Neural cell (in vitro differentiated cells): ENCODE data around the gene SHC1. TPM values are rescaled to one million over a fixed set of nuclear protein-coding genes. Genes with fewer than 3 reads are reported as not detected.

ENCODE experiments used
- H2AFZ ChIP-seq: fragments of 200-600, 300-800 bp; sonication (generic), shearing (Covaris generic); 2 replicates; pipeline ENCODE4 v1.6.0; 2014; ENCODE audit warnings: low read depth, mild to moderate bottlenecking, antibody characterized with exemption, low read length, moderate library complexity
- H3F3A ChIP-seq: fragments of 200-600 bp; shearing (Covaris generic); 2 replicates; pipeline ENCODE4 v1.6.1; 2016; ENCODE audit warnings: mild to moderate bottlenecking, moderate library complexity, mixed read lengths, antibody characterized with exemption, low read length; ENCODE audit not compliant: insufficient read depth, poor library complexity, severe bottlenecking
- H3K27ac ChIP-seq: fragments of 200-600, 300-800 bp; sonication (generic), shearing (Covaris generic); 2 replicates; pipeline ENCODE4 v1.5.1; 2014; ENCODE audit warnings: mild to moderate bottlenecking, low read length, moderate library complexity
- H3K27me3 ChIP-seq: fragments of 300-800, 200-600 bp; sonication (generic), shearing (Covaris generic); 2 replicates; pipeline ENCODE4 v1.6.0; 2014; ENCODE audit warnings: mild to moderate bottlenecking, low read depth, low read length, moderate library complexity; ENCODE audit not compliant: insufficient read depth
- H3K36me3 ChIP-seq: fragments of 300-800, 200-600 bp; sonication (generic), shearing (Covaris generic); 2 replicates; pipeline ENCODE4 v1.5.1; 2014; ENCODE audit warnings: mild to moderate bottlenecking, antibody characterized with exemption, low read length, moderate library complexity; ENCODE audit not compliant: insufficient read depth
- H3K4me2 ChIP-seq: fragments of 300-800, 200-600 bp; sonication (generic), shearing (Covaris generic); 2 replicates; pipeline ENCODE4 v1.6.0; 2014; ENCODE audit warnings: mild to moderate bottlenecking, low read length
- H3K4me3 ChIP-seq: fragments of 300-800, 200-600 bp; sonication (generic), shearing (Covaris generic); 2 replicates; pipeline ENCODE4 v1.5.1; 2014; ENCODE audit warnings: mild to moderate bottlenecking, low read length, moderate library complexity
- H3K79me2 ChIP-seq: fragments of 200-600 bp; shearing (Covaris generic); replicated peaks from 2 replicates; pipeline ENCODE4 v1.6.0; 2014; ENCODE audit warnings: mild to moderate bottlenecking, low read length, moderate library complexity; ENCODE audit not compliant: insufficient read depth
- H3K9ac ChIP-seq: fragments of 300-800, 200-600 bp; sonication (generic), shearing (Covaris generic); 2 replicates; pipeline ENCODE4 v1.6.1; 2016; ENCODE audit warnings: mild to moderate bottlenecking, low read length, mixed read lengths
- H3K9me2 ChIP-seq: fragments of 200-600 bp; shearing (Covaris generic); 2 replicates; pipeline ENCODE4 v1.6.1; 2016; ENCODE audit warnings: mild to moderate bottlenecking, low read length, mixed read lengths; ENCODE audit not compliant: insufficient read depth
- H3K9me3 ChIP-seq: fragments of 200-600, 300-800 bp; sonication (generic), shearing (Covaris generic); 2 replicates; pipeline ENCODE4 v1.6.1; 2016; ENCODE audit warnings: mild to moderate bottlenecking, mixed run types, low read length, moderate library complexity, mixed read lengths
- H4K20me1 ChIP-seq: fragments of 200-600 bp; shearing (Covaris generic); 2 replicates; pipeline ENCODE4 v1.6.1; 2016; ENCODE audit warnings: mild to moderate bottlenecking, mixed run types; ENCODE audit not compliant: insufficient read depth
- CTCF ChIP-seq: fragments of 450-650 bp; IDR thresholded peaks from 2 replicates; pipeline ENCODE4 v1.5.1; 2014; ENCODE audit warnings: antibody characterized with exemption, mild to moderate bottlenecking, moderate library complexity; ENCODE audit not compliant: poor library complexity, severe bottlenecking
- EP300 ChIP-seq: fragments of 450-650 bp; conservative IDR thresholded peaks from 2 replicates; pipeline ENCODE4 v1.6.1; 2014; ENCODE audit warnings: antibody characterized with exemption, mild to moderate bottlenecking, moderate library complexity; ENCODE audit not compliant: poor library complexity, severe bottlenecking
- EZH2 ChIP-seq: fragments of 200-600, 300-800 bp; shearing (Covaris generic), sonication (generic); IDR thresholded peaks from 2 replicates; pipeline ENCODE4 v1.6.1; 2014; ENCODE audit warnings: antibody characterized with exemption, low read length, borderline replicate concordance, mild to moderate bottlenecking; ENCODE audit not compliant: insufficient read depth, poor library complexity, severe bottlenecking
- MXI1 ChIP-seq: fragments of 450-650 bp; conservative IDR thresholded peaks from 2 replicates; pipeline ENCODE4 v1.6.1; 2014; ENCODE audit warnings: antibody characterized with exemption, mild to moderate bottlenecking; ENCODE audit not compliant: poor library complexity, severe bottlenecking
- POLR2AphosphoS5 ChIP-seq: IDR thresholded peaks from 2 replicates; pipeline ENCODE4 v1.6.1; 2012
- RAD21 ChIP-seq: fragments of 450-650 bp; conservative IDR thresholded peaks from 2 replicates; pipeline ENCODE4 v1.6.1; 2014; ENCODE audit warnings: antibody characterized with exemption, mild to moderate bottlenecking, moderate library complexity
- REST ChIP-seq: IDR thresholded peaks from 2 replicates; pipeline ENCODE4 v1.6.1; 2012; ENCODE audit warnings: borderline replicate concordance
- SMC3 ChIP-seq: fragments of 450-650 bp; conservative IDR thresholded peaks from 2 replicates; pipeline ENCODE4 v1.6.1; 2014; ENCODE audit warnings: antibody characterized with exemption, mild to moderate bottlenecking, moderate library complexity; ENCODE audit not compliant: poor library complexity
- TAF1 ChIP-seq: IDR thresholded peaks from 2 replicates; pipeline ENCODE4 v1.6.1; 2012; ENCODE audit warnings: low read depth
- polyA plus RNA-seq: library from polyadenylated mRNA; depleted of rRNA; stranded (reverse); fragments of >200 nt; gene quantifications from 2 replicates; pipeline ENCODE4 v1.2.3, GENCODE V29; 2014

Gene SHC1
- polyA plus RNA-seq, 1 donor from 2014 or later, result 9.5 TPM

DNA sequence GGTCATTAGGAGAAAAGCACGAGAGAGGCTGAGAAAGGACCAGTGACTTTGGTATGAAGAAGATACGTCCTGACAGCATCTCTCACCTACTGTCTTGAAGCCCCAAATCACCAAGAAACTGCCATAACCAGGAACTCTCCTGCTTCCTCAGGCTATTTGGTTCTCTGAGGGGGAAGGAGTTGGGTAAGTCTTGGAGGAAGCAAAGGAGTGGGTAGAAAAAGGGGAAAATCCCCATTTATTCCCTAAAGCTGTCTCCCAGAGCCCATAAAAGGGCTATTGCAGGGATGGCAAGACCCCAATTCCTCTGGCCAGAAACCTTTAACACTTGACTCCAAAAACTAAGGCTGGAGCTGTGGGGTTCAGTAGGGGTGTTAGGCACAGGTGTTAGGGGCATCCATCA is 12.5 kb downstream of the SHC1 start:
- H3K79me2 ChIP-seq, result peaks cover 31% of the 10 kb centered on the region
- no peak overlapping the region for H3K9ac ChIP-seq
- H2AFZ ChIP-seq, result no peak overlapping the region
- H3K4me2 ChIP-seq, result no peak overlapping the region
- no peak overlapping the region for H3K27ac ChIP-seq
- H3K9me2 ChIP-seq, result no peaks in the 10 kb centered on the region
- TF ChIP-seq MXI1 (no peak), REST (no peak), SMC3 (no peak)
- no peaks in the 10 kb centered on the region for H3K27me3 ChIP-seq
- H3K9me3 ChIP-seq, result no peaks in the 10 kb centered on the region
- no peaks in the 10 kb centered on the region for H3K36me3 ChIP-seq
- no peak overlapping the region for H3K4me3 ChIP-seq
- no peaks in the 10 kb centered on the region for H4K20me1 ChIP-seq
- H3F3A ChIP-seq, result peaks cover 8% of the 10 kb centered on the region

DNA sequence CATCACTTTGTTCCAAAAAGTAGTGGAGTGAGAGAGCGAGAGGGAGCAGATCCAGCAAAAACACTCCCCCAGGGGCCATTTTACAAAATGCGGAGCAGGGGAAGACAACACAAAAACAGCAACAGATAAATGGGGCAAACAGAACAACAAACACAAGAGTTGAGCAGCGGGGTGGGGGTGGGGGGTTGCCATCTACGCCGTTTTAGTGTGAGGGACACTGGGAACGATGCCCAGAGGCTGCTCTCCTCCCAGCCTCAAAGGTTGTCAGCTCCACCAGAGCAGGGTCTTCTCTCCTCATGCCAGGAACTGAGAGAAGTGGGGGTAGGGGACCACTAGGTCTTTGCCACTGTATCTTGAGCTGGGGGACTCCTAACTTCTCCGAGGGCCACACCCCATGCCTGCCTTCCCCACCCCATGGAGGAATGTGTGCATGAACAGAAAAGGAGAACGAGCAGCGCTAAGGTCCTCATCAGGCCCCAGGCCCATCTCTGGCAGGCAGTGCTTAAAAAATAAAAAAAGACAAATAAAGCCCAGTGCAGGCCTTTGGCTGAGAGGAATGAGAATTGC is 13.4 kb downstream of the SHC1 start:
- H3K36me3 ChIP-seq, result no peaks in the 10 kb centered on the region
- H3K79me2 ChIP-seq, result peaks cover 27% of the 10 kb centered on the region
- H2AFZ ChIP-seq, result no peak overlapping the region
- no peak overlapping the region for H3K9ac ChIP-seq
- no peak overlapping the region for H3K4me2 ChIP-seq
- H3K9me3 ChIP-seq, result no peaks in the 10 kb centered on the region
- no peak for TF ChIP-seq EP300
- TF ChIP-seq MXI1, result no peak
- no peak for TF ChIP-seq REST
- no peak for TF ChIP-seq TAF1
- TF ChIP-seq SMC3, result no peak
- TF ChIP-seq EZH2, result no peak
- TF ChIP-seq CTCF, result no peak
- TF ChIP-seq RAD21, result no peak
- TF ChIP-seq POLR2AphosphoS5, result no peak
- no peaks in the 10 kb centered on the region for H4K20me1 ChIP-seq
- no peaks in the 10 kb centered on the region for H3K27me3 ChIP-seq
- no peak overlapping the region for H3K27ac ChIP-seq
- H3K9me2 ChIP-seq, result no peaks in the 10 kb centered on the region
- H3K4me3 ChIP-seq, result no peak overlapping the region
- peaks cover 8% of the 10 kb centered on the region for H3F3A ChIP-seq
